ACHN (cell line): Measurements from ENCODE around the gene TIMM21.
A peak's percentile ranks its signal among the peaks of the same experiment; 100 is the strongest.

Experiments used
- DNase-seq: peaks from one replicate; pipeline ENCODE4 v3.0.0-alpha.2; 2015
- in situ Hi-C: cut with HindIII; loops from 2 replicates; pipeline ENCODE4 v1.10.0; 2017; ENCODE audit warnings: low sequenced_read_pairs, low pct_ligation_motif_present, low pct_unique_long_range_greater_than_20kb

TIMM21 gene

GRCh38 chr18:74179623-74180199 is 31.4 kb downstream of the TIMM21 start:
- in situ Hi-C loops = loop anchor here (25.0 kb wide), 1 partner anchor 158 kb away; no protein-coding TSS in a partner anchor
- DNase-seq = no peak

- no peak for DNase-seq
- in situ Hi-C loops = loop anchor here (25.0 kb wide), 1 partner anchor 155 kb away; no protein-coding TSS in a partner anchor
Measured at GRCh38 chr18:74182335-74182734, 34.0 kb downstream of the TIMM21 start.

- in situ Hi-C loops = loop anchor here (25.0 kb wide), 1 partner anchor 154 kb away; no protein-coding TSS in a partner anchor
- DNase-seq = no peak
Measured at GRCh38 chr18:74183130-74183529, 34.8 kb downstream of the TIMM21 start.

GRCh38 chr18:74184875-74185274 is 36.6 kb downstream of the TIMM21 start:
- DNase-seq = no peak
- in situ Hi-C loops = loop anchor here (25.0 kb wide), 1 partner anchor 152 kb away; no protein-coding TSS in a partner anchor

GRCh38 chr18:74185860-74186259 is 37.5 kb downstream of the TIMM21 start:
- in situ Hi-C loops = loop anchor here (25.0 kb wide), 1 partner anchor 151 kb away; no protein-coding TSS in a partner anchor
- DNase-seq = no peak

- in situ Hi-C loops = loop anchor here (25.0 kb wide), 1 partner anchor 151 kb away; no protein-coding TSS in a partner anchor
- DNase-seq = no peak
Measured at GRCh38 chr18:74186661-74187060, 38.3 kb downstream of the TIMM21 start.

- no peak for DNase-seq
- in situ Hi-C loops = loop anchor here (25.0 kb wide), 1 partner anchor 147 kb away; no protein-coding TSS in a partner anchor
Measured at GRCh38 chr18:74190086-74190485, 41.8 kb downstream of the TIMM21 start.

- no peak for DNase-seq
- in situ Hi-C loops = loop anchor here (25.0 kb wide), 1 partner anchor 146 kb away; no protein-coding TSS in a partner anchor
Measured at GRCh38 chr18:74191577-74191976, 43.3 kb downstream of the TIMM21 start.

GRCh38 chr18:74194691-74195090 is 46.4 kb downstream of the TIMM21 start:
- no peak for DNase-seq
- in situ Hi-C loops = loop anchor here (25.0 kb wide), 1 partner anchor 143 kb away; no protein-coding TSS in a partner anchor

- peak; percentile 67 for DNase-seq
- in situ Hi-C loops = loop anchor here (25.0 kb wide), 1 partner anchor 141 kb away; no protein-coding TSS in a partner anchor
Measured at GRCh38 chr18:74196220-74197119, 48.1 kb downstream of the TIMM21 start.

GRCh38 chr18:74197705-74198341 is 49.5 kb downstream of the TIMM21 start:
- DNase-seq = no peak
- in situ Hi-C loops = loop anchor here (25.0 kb wide), 1 partner anchor 139 kb away; no protein-coding TSS in a partner anchor

GRCh38 chr18:74198453-74198852 is 50.1 kb downstream of the TIMM21 start:
- in situ Hi-C loops = loop anchor here (25.0 kb wide), 1 partner anchor 139 kb away; no protein-coding TSS in a partner anchor

GRCh38 chr18:74200780-74201179 is 52.5 kb downstream of the TIMM21 start:
- no peak for DNase-seq
- in situ Hi-C loops = no loop called here

More at GRCh38 chr18:74198453-74198852, 50.1 kb downstream of the TIMM21 start:
- DNase-seq = no peak

GRCh38 chr18:74203811-74204210 is 55.5 kb downstream of the TIMM21 start:
- DNase-seq = no peak
- in situ Hi-C loops = no loop called here

- in situ Hi-C loops = no loop called here
Measured at GRCh38 chr18:74204526-74205152, 56.3 kb downstream of the TIMM21 start.

More at GRCh38 chr18:74204526-74205152, 56.3 kb downstream of the TIMM21 start:
- DNase-seq = peak; percentile 3
